NCI-H2196 treated with DMSO at 0.1 percent for 48 hours (cell line): ENCODE data around the gene CXCR3.
"Not testable (repeated sequence)": the region's sequence is repeated elsewhere in the genome, so short reads cannot be mapped to it uniquely, and the experiment has no call there.

ENCODE experiments used
- DNase-seq: peaks from one replicate; lab custom pipeline; 2025; ENCODE audit not compliant: unreplicated experiment; lab: John Stamatoyannopoulos, UW

Gene CXCR3

GRCh38 chrX:71612256-71612655 is 6.1 kb downstream of the CXCR3 start:
- DNase-seq, result no peak

GRCh38 chrX:71611736-71612135 is 6.6 kb downstream of the CXCR3 start:
- DNase-seq, result not testable (repeated sequence)

- DNase-seq, result no peak
These were observed 9.1 kb downstream of the CXCR3 start for GRCh38 chrX:71609095-71609750.

- DNase-seq, result no peak
These were observed 10.8 kb downstream of the CXCR3 start for GRCh38 chrX:71607488-71607887.

- DNase-seq, result no peak
These were observed 11.6 kb downstream of the CXCR3 start for GRCh38 chrX:71606536-71607216.

- no peak for DNase-seq
These were observed 13.3 kb downstream of the CXCR3 start for GRCh38 chrX:71604796-71605568.

- DNase-seq, result no peak
These were observed 14.2 kb downstream of the CXCR3 start for GRCh38 chrX:71604141-71604540.

- DNase-seq, result no peak
These were observed 14.7 kb downstream of the CXCR3 start for GRCh38 chrX:71603618-71604017.

GRCh38 chrX:71599965-71600364 is 18.3 kb downstream of the CXCR3 start:
- no peak for DNase-seq

- not testable (repeated sequence) for DNase-seq
These were observed 25.1 kb downstream of the CXCR3 start for GRCh38 chrX:71593210-71593609.

GRCh38 chrX:71586929-71587328 is 31.4 kb downstream of the CXCR3 start:
- no peak for DNase-seq

GRCh38 chrX:71581210-71581609 is 37.1 kb downstream of the CXCR3 start:
- no peak for DNase-seq

- no peak for DNase-seq
These were observed 38.3 kb downstream of the CXCR3 start for GRCh38 chrX:71579990-71580380.

- no peak for DNase-seq
These were observed 38.9 kb downstream of the CXCR3 start for GRCh38 chrX:71579136-71579989.

- DNase-seq, result no peak
These were observed 39.8 kb downstream of the CXCR3 start, which contains the start of gene GCNA for GRCh38 chrX:71578253-71579135. Gene GCNA (plus strand): TSS chrX:71578437. CDS start chrX:71580822, 2,385 bp downstream.

GRCh38 chrX:71577682-71578081 is 40.6 kb downstream of the CXCR3 start:
- DNase-seq, result no peak

- no peak for DNase-seq
These were observed 44.7 kb downstream of the CXCR3 start for GRCh38 chrX:71573590-71573989.

GRCh38 chrX:71571390-71571789 is 46.9 kb downstream of the CXCR3 start:
- not testable (repeated sequence) for DNase-seq
